T-helper 22 cell (primary cell): ENCODE measurements around the gene UNC5B.

ENCODE experiments used
- DNase-seq: peaks from one replicate; pipeline ENCODE4 v3.0.0-alpha.2; 2020; ENCODE audit warnings: low read depth

The UNC5B gene

GRCh38 chr10:71223347-71224058, 11.1 kb downstream of the UNC5B start:
- no peak for DNase-seq

GRCh38 chr10:71225291-71226058, 13.1 kb downstream of the UNC5B start:
- no peak for DNase-seq

- DNase-seq: no peak
Measured at GRCh38 chr10:71228875-71229675, 16.7 kb downstream of the UNC5B start.

GRCh38 chr10:71229726-71230655, 17.6 kb downstream of the UNC5B start:
- DNase-seq: no peak

- no peak for DNase-seq
Measured at GRCh38 chr10:71230656-71231025, 18.3 kb downstream of the UNC5B start.

- DNase-seq: no peak
Measured at GRCh38 chr10:71231206-71231605, 18.8 kb downstream of the UNC5B start.

GRCh38 chr10:71232089-71232998, 20.0 kb downstream of the UNC5B start:
- DNase-seq: no peak

GRCh38 chr10:71233482-71233892, 21.1 kb downstream of the UNC5B start:
- DNase-seq: no peak

- no peak for DNase-seq
Measured at GRCh38 chr10:71234004-71234894, 21.9 kb downstream of the UNC5B start.

GRCh38 chr10:71234970-71235685, 22.8 kb downstream of the UNC5B start:
- no peak for DNase-seq

GRCh38 chr10:71235808-71236207, 23.4 kb downstream of the UNC5B start:
- no peak for DNase-seq

GRCh38 chr10:71236286-71236685, 23.9 kb downstream of the UNC5B start:
- DNase-seq: no peak

GRCh38 chr10:71236822-71237682, 24.7 kb downstream of the UNC5B start:
- no peak for DNase-seq

- no peak for DNase-seq
Measured at GRCh38 chr10:71237843-71238623, 25.7 kb downstream of the UNC5B start.

- DNase-seq: no peak
Measured at GRCh38 chr10:71238626-71239025, 26.3 kb downstream of the UNC5B start.

GRCh38 chr10:71239131-71239915, 27.0 kb downstream of the UNC5B start:
- DNase-seq: no peak
